WTC11 (cell line): ENCODE data around the gene TNN. TPM values are rescaled to one million over a fixed set of nuclear protein-coding genes. Genes with fewer than 3 reads are reported as not detected.

Experiments used
- ATAC-seq: fragments of 200-7000 bp; cut with Tn5 transposase; 2 replicates; pipeline ENCODE4 v1.10.0; 2021; ENCODE audit warnings: mild to moderate bottlenecking, moderate library complexity
- CTCF ChIA-PET: fragments of 300-600 bp; sonication (Branson Sonifier 250); formaldehyde crosslinking; loops from one replicate; lab custom pipeline; 2021; ENCODE audit warnings: antibody characterized with exemption; lab: Charles Lee
- POLR2A ChIA-PET: fragments of 350-600 bp; sonication (Branson Sonifier 250); formaldehyde crosslinking; loops from one replicate; lab custom pipeline; 2021; ENCODE audit warnings: antibody characterized with exemption; lab: Charles Lee
- DNase-seq: peaks from one replicate; pipeline ENCODE4 v3.0.0; 2021; ENCODE audit warnings: low spot score
- H3K27ac Mint-ChIP-seq: 2 replicates; pipeline ENCODE4 v1.8.0; 2021; ENCODE audit warnings: mixed read lengths
- H3K27me3 Mint-ChIP-seq: 2 replicates; pipeline ENCODE4 v1.8.0; 2021; ENCODE audit warnings: low read depth, mild to moderate bottlenecking, moderate library complexity, mixed read lengths
- H3K36me3 Mint-ChIP-seq: 2 replicates; pipeline ENCODE4 v1.8.0; 2021; ENCODE audit warnings: mixed read lengths
- H3K4me1 Mint-ChIP-seq: 2 replicates; pipeline ENCODE4 v1.8.0; 2022; ENCODE audit warnings: mixed read lengths
- H3K4me3 Mint-ChIP-seq: 2 replicates; pipeline ENCODE4 v1.8.0; 2021; ENCODE audit warnings: mild to moderate bottlenecking, moderate library complexity, mixed read lengths
- H3K9me3 Mint-ChIP-seq: 2 replicates; pipeline ENCODE4 v1.8.0; 2021; ENCODE audit warnings: mixed read lengths
- AFF4 ChIP-seq: sonication (generic); formaldehyde crosslinking; IDR thresholded peaks from 2 replicates; pipeline ENCODE4 v1.8.1; 2023; ENCODE audit warnings: mild to moderate bottlenecking, missing genetic modification reagents, borderline replicate concordance
- CDX4 ChIP-seq: fragments of 250-450 bp; sonication (Bioruptor Pico); IDR thresholded peaks from 2 replicates; pipeline ENCODE4 v1.9.0; 2021; ENCODE audit warnings: moderate library complexity, mild to moderate bottlenecking, inconsistent platforms, borderline replicate concordance
- CTCF ChIP-seq: fragments of 200-600 bp; IDR thresholded peaks from 2 replicates; pipeline ENCODE4 v1.8.0; 2022; ENCODE audit warnings: antibody characterized with exemption
- IRF1 ChIP-seq: sonication (generic); formaldehyde crosslinking; IDR thresholded peaks from 2 replicates; pipeline ENCODE4 v1.8.0; 2023; ENCODE audit warnings: missing genetic modification reagents
- MAX ChIP-seq: sonication (generic); formaldehyde crosslinking; IDR thresholded peaks from 2 replicates; pipeline ENCODE4 v1.8.0; 2022; ENCODE audit warnings: mild to moderate bottlenecking, missing genetic modification reagents
- NFATC4 ChIP-seq: fragments of 250-450 bp; sonication (Bioruptor Pico); IDR thresholded peaks from 2 replicates; pipeline ENCODE4 v1.9.0; 2021; ENCODE audit warnings: mild to moderate bottlenecking
- NFE2L1 ChIP-seq: sonication (generic); formaldehyde crosslinking; IDR thresholded peaks from 2 replicates; pipeline ENCODE4 v1.8.1; 2023; ENCODE audit warnings: missing genetic modification reagents
- NR1H2 ChIP-seq: sonication (generic); formaldehyde crosslinking; IDR thresholded peaks from 2 replicates; pipeline ENCODE4 v1.9.0; 2021; ENCODE audit warnings: mild to moderate bottlenecking, moderate library complexity, missing genetic modification reagents
- NR2C2 ChIP-seq: sonication (generic); formaldehyde crosslinking; IDR thresholded peaks from 2 replicates; pipeline ENCODE4 v1.8.0; 2022; ENCODE audit warnings: mild to moderate bottlenecking, missing genetic modification reagents
- PRDM15 ChIP-seq: sonication (generic); formaldehyde crosslinking; IDR thresholded peaks from 2 replicates; pipeline ENCODE4 v1.8.0; 2022; ENCODE audit warnings: missing genetic modification reagents
- SMAD4 ChIP-seq: sonication (generic); formaldehyde crosslinking; IDR thresholded peaks from 2 replicates; pipeline ENCODE4 v1.8.0; 2022; ENCODE audit warnings: mild to moderate bottlenecking, missing genetic modification reagents
- SP1 ChIP-seq: sonication (generic); formaldehyde crosslinking; conservative IDR thresholded peaks from 2 replicates; pipeline ENCODE4 v1.8.1; 2022; ENCODE audit warnings: missing genetic modification reagents
- TCF7 ChIP-seq: sonication (generic); formaldehyde crosslinking; IDR thresholded peaks from 2 replicates; pipeline ENCODE4 v1.8.0; 2022; ENCODE audit warnings: mild to moderate bottlenecking, low read depth, missing genetic modification reagents, moderate library complexity
- ZBTB43 ChIP-seq: sonication (generic); formaldehyde crosslinking; IDR thresholded peaks from 2 replicates; pipeline ENCODE4 v1.8.1; 2023; ENCODE audit warnings: mild to moderate bottlenecking, missing genetic modification reagents
- ZNF138 ChIP-seq: sonication (generic); formaldehyde crosslinking; conservative IDR thresholded peaks from 2 replicates; pipeline ENCODE4 v1.8.1; 2022; ENCODE audit warnings: mild to moderate bottlenecking, moderate library complexity, missing genetic modification reagents
- ZNF317 ChIP-seq: sonication (generic); formaldehyde crosslinking; IDR thresholded peaks from 2 replicates; pipeline ENCODE4 v1.8.1; 2023; ENCODE audit warnings: low read depth, mild to moderate bottlenecking, moderate library complexity, missing genetic modification reagents, borderline replicate concordance
- ZNF423 ChIP-seq: fragments of 250-450 bp; sonication (Bioruptor Pico); IDR thresholded peaks from 2 replicates; pipeline ENCODE4 v2.1.2; 2022; ENCODE audit warnings: mild to moderate bottlenecking, moderate library complexity
- ZNF671 ChIP-seq: fragments of 250-450 bp; sonication (Bioruptor Pico); IDR thresholded peaks from 2 replicates; pipeline ENCODE4 v1.8.0; 2021; ENCODE audit warnings: mild to moderate bottlenecking
- total RNA-seq: library from RNA; stranded (reverse); gene quantifications from 3 replicates; pipeline ENCODE4 v1.2.3, GENCODE V29; 2021

TNN gene
- total RNA-seq, 1 experiment from 2014 or later = 0.44 TPM

- TF ChIP-seq ZBTB43 = no peak
- TF ChIP-seq AFF4 (CRISPR knock-in tag) = no peak
- TF ChIP-seq ZNF423 (CRISPR knock-in tag) = no peak
- no peak for TF ChIP-seq PRDM15 (CRISPR knock-in tag)
- no peak for TF ChIP-seq NFE2L1
Observed at GRCh38 chr1:175145899-175146528, 78.4 kb downstream of the TNN start (continued).

- ATAC-seq (peak; percentile 96), DNase-seq (peak; percentile 91)
- H3K36me3 Mint-ChIP-seq = no peaks in the 10 kb centered on the region
- peaks cover 27% of the 10 kb centered on the region for H3K27me3 Mint-ChIP-seq
- H3K9me3 Mint-ChIP-seq = peaks cover 15% of the 10 kb centered on the region
- no peak overlapping the region for H3K27ac Mint-ChIP-seq
- CTCF ChIA-PET = interaction anchor here (0.5 to 7.9 kb wide), 45 partner anchors 9 to 1168 kb away, joined by 3 to 110 read pairs (median 4); partner anchors contain the start of gene KIAA0040
- H3K4me1 Mint-ChIP-seq = peaks cover 43% of the 10 kb centered on the region
- H3K4me3 Mint-ChIP-seq = no peak overlapping the region
- POLR2A ChIA-PET = interaction anchor here (0.8 to 1.3 kb wide), 3 partner anchors 16 to 227 kb away, joined by 3 to 4 read pairs (median 4); no protein-coding TSS in a partner anchor
- no peak for TF ChIP-seq NR1H2 (CRISPR knock-in tag)
- peak; percentile 84 for TF ChIP-seq CTCF
- TF ChIP-seq MAX (CRISPR knock-in tag) = no peak
- TF ChIP-seq ZNF138 = no peak
- TF ChIP-seq CDX4 = no peak
- no peak for TF ChIP-seq ZNF671 (CRISPR knock-in tag)
- TF ChIP-seq SMAD4 = no peak
- TF ChIP-seq IRF1 (CRISPR knock-in tag) = no peak
- no peak for TF ChIP-seq NFATC4
- no peak for TF ChIP-seq TCF7 (CRISPR knock-in tag)
- TF ChIP-seq ZNF317 (CRISPR knock-in tag) = no peak
- peak; percentile 21; the same call in 1 of the 2 replicates for TF ChIP-seq SP1 (CRISPR knock-in tag)
- TF ChIP-seq NR2C2 = no peak
- no peak for TF ChIP-seq AFF4 (CRISPR knock-in tag)
Observed at GRCh38 chr1:175146529-175147213, 79.0 kb downstream of the TNN start.
